K562 (cell line): Measurements from ENCODE around the gene DSTYK. TPM values are rescaled to one million over a fixed set of nuclear protein-coding genes. Genes with fewer than 3 reads are reported as not detected.

Source experiments
- ATAC-seq: fragments of 200-7000 bp; cut with Tn5 transposase; 3 replicates; pipeline ENCODE4 v1.9.1; 2020; ENCODE audit warnings: moderate library complexity
- BruUV-seq: library from RNA; stranded (reverse); fragments of 400-500 nt; replicated peaks from 2 replicates; lab custom pipeline; 2021; lab: Mats Ljungman, UMichigan
- CTCF ChIA-PET: fragments of 300-600 bp; formaldehyde crosslinking; extraction: SDS; loops from one replicate; lab custom pipeline; 2021; ENCODE audit warnings: low intra/inter-chr PET ratio; lab: Yijun Ruan, JAX
- POLR2A ChIA-PET: fragments of 300-600, 350-650 bp; sonication (Branson Sonifier 250); formaldehyde crosslinking; extraction: SDS; loops from one replicate; lab custom pipeline; 2021; ENCODE audit warnings: antibody characterized with exemption, inconsistent platforms; lab: Yijun Ruan, JAX
- DNase-seq, 4 experiments: peaks; one replicate each; pipeline versions ENCODE4 v3.0.0 to v3.0.0-alpha.2; 2011 to 2018; ENCODE audit warnings: low spot score in 3 of 4, mixed read lengths in 3 of 4; ENCODE audit errors: extremely low read depth in 1 of 4
- FAIRE-seq: peaks from 2 replicates; lab custom pipeline; 2011; peaks lifted over from hg19 to GRCh38; lab: Jason Lieb, UNC
- H2AFZ ChIP-seq: 2 replicates; pipeline ENCODE4 v1.6.0; 2011; ENCODE audit warnings: low read depth, low read length, control low read depth, inconsistent platforms
- H3K27ac ChIP-seq: fragments of 200-600 bp; 3 replicates; pipeline ENCODE4 v1.8.0; 2011; ENCODE audit warnings: low read depth, mild to moderate bottlenecking, control low read depth, inconsistent platforms, low read length, moderate library complexity, mixed read lengths; ENCODE audit errors: extremely low read depth
- H3K27me3 ChIP-seq, 2 experiments: fragments of 300-600 bp in 1 of 2; 2 replicates in 1 of 2; 3 replicates in 1 of 2; pipeline versions ENCODE4 v1.6.0 to v1.8.0; 2011; ENCODE audit warnings: inconsistent platforms in 2 of 2, low read length in 2 of 2, mild to moderate bottlenecking in 1 of 2, mixed read lengths in 1 of 2, moderate library complexity in 1 of 2; ENCODE audit not compliant: control insufficient read depth in 2 of 2, insufficient read depth in 2 of 2
- H3K36me3 ChIP-seq: fragments of 300-600 bp; 3 replicates; pipeline ENCODE4 v1.8.0; 2011; ENCODE audit warnings: mild to moderate bottlenecking, low read length, inconsistent platforms; ENCODE audit not compliant: control insufficient read depth, insufficient read depth
- H3K4me1 ChIP-seq, 2 experiments: fragments of 200-600 bp in 1 of 2; replicated peaks in 1 of 2; 2 replicates in 1 of 2; 3 replicates in 1 of 2; pipeline versions ENCODE4 v1.5.1 to v1.8.0; 2011; ENCODE audit warnings: inconsistent platforms in 2 of 2, low read length in 2 of 2, mild to moderate bottlenecking in 1 of 2, mixed read lengths in 1 of 2, moderate library complexity in 1 of 2; ENCODE audit not compliant: control insufficient read depth in 2 of 2, insufficient read depth in 2 of 2
- H3K4me2 ChIP-seq: 2 replicates; pipeline ENCODE4 v1.6.1; 2011; ENCODE audit warnings: low read length, control low read depth, inconsistent platforms, mixed read lengths; ENCODE audit not compliant: insufficient read depth
- H3K4me3 ChIP-seq: fragments of 200-600 bp; sonication (generic), shearing (Covaris generic); 2 replicates; pipeline ENCODE4 v1.5.1; 2016; ENCODE audit warnings: control low read depth, inconsistent platforms
- H3K79me2 ChIP-seq: fragments of 200-600 bp; 3 replicates; pipeline ENCODE4 v1.8.0; 2011; ENCODE audit warnings: low read length, inconsistent platforms; ENCODE audit not compliant: control insufficient read depth, insufficient read depth
- H3K9ac ChIP-seq, 2 experiments: 2 replicates each; pipeline versions ENCODE4 v1.6.0 to v1.6.1; 2011; ENCODE audit warnings: low read depth in 2 of 2, low read length in 2 of 2, control low read depth in 1 of 2, inconsistent platforms in 1 of 2, mild to moderate bottlenecking in 1 of 2, mixed read lengths in 1 of 2; ENCODE audit not compliant: insufficient read depth in 1 of 2
- H3K9me1 ChIP-seq: one replicate; pipeline ENCODE4 v1.6.0; 2011; ENCODE audit warnings: inconsistent platforms, mild to moderate bottlenecking, low read length, moderate library complexity; ENCODE audit not compliant: control insufficient read depth, insufficient read depth
- H3K9me3 ChIP-seq: replicated peaks from 2 replicates; pipeline ENCODE4 v1.5.1; 2011; ENCODE audit warnings: low read depth, low read length, inconsistent platforms; ENCODE audit not compliant: control insufficient read depth, insufficient read depth
- H4K20me1 ChIP-seq: replicated peaks from 2 replicates; pipeline ENCODE4 v1.6.1; 2011; ENCODE audit warnings: low read length, inconsistent platforms, mixed read lengths; ENCODE audit not compliant: control insufficient read depth, insufficient read depth
- AFF1 ChIP-seq, 2 experiments: fragments of 450-650 bp; IDR thresholded peaks; 2 replicates each; pipeline ENCODE4 v1.6.1; 2018; ENCODE audit warnings: mild to moderate bottlenecking in 2 of 2, low read depth in 1 of 2; ENCODE audit not compliant: partially characterized antibody in 2 of 2
- HOMEZ ChIP-seq: fragments of 250-450 bp; sonication (Bioruptor Pico); IDR thresholded peaks from 2 replicates; pipeline ENCODE4 v1.4.0; 2020; ENCODE audit warnings: mild to moderate bottlenecking, moderate library complexity
- NFIX ChIP-seq: fragments of 250-450 bp; sonication (Bioruptor Pico); IDR thresholded peaks from 2 replicates; pipeline ENCODE4 v1.4.0; 2020; ENCODE audit warnings: low read depth, mild to moderate bottlenecking, moderate library complexity
- POLR2G ChIP-seq: fragments of 200-400 bp; formaldehyde crosslinking; IDR thresholded peaks from 2 replicates; pipeline ENCODE4 v1.6.1; 2017; ENCODE audit warnings: low read depth, mild to moderate bottlenecking, antibody characterized with exemption, low read length, moderate library complexity
- THRA ChIP-seq: fragments of 450-650 bp; IDR thresholded peaks from 2 replicates; pipeline ENCODE4 v1.6.1; 2017; ENCODE audit warnings: mild to moderate bottlenecking, moderate library complexity
- ZNF121 ChIP-seq: sonication (generic); formaldehyde crosslinking; conservative IDR thresholded peaks from 2 replicates; pipeline ENCODE4 v1.8.0; 2022; ENCODE audit warnings: missing genetic modification reagents
- ZNF140 ChIP-seq: fragments of 250-450 bp; sonication (Bioruptor Pico); IDR thresholded peaks from 2 replicates; pipeline ENCODE4 v1.8.0; 2021; ENCODE audit warnings: moderate library complexity, mild to moderate bottlenecking, inconsistent platforms
- WGBS: fragments of 100-300 bp; shearing (Covaris generic); methylation state at CpG from one replicate; pipeline ENCODE4 v1.1.6; 2016; ENCODE audit warnings: low coverage, mixed read lengths; ENCODE audit not compliant: insufficient coverage; ENCODE audit errors: missing lambda C conversion rate; 5-methylcytosine and 5-hydroxymethylcytosine counted together
- in situ Hi-C: fragments of 300-500 bp; cut with MboI; formaldehyde crosslinking; loops from 4 replicates; pipeline ENCODE4 v1.15.0; 2018; ENCODE audit warnings: inconsistent platforms, mixed read lengths
- intact Hi-C: fragments of 100-400 bp; cut with micrococcal nuclease; formaldehyde crosslinking; loops from 2 replicates; pipeline ENCODE4 v1.14.2; 2022
- polyA plus RNA-seq, 8 experiments: library from polyadenylated mRNA; depleted of rRNA in 4 of 8; stranded (reverse) in 5 of 8; unstranded in 3 of 8; fragments of >200 nt; fragmentation: Nextera tagmentation in 2 of 8; fragmentation: Illumina TruSeq in 1 of 8; extraction: Ambion mirVana in 2 of 8; extraction: Trizol in 1 of 8; gene quantifications; 2 replicates each; pipeline versions ENCODE4 v1.2.1 to v1.2.3, GENCODE V29; 2011 to 2014; ENCODE audit warnings: inconsistent platforms in 1 of 8, missing spikeins in 1 of 8
- total RNA-seq, 7 experiments: library from RNA; depleted of rRNA in 6 of 7; stranded (reverse); fragments of >200 nt in 6 of 7; fragmentation: Illumina TruSeq in 2 of 7; extraction: Trizol in 2 of 7; gene quantifications; 2 replicates each; pipeline versions ENCODE4 v1.2.1 to v1.2.3, GENCODE V29; 2011 to 2021; ENCODE audit warnings: low replicate concordance in 1 of 7

The DSTYK gene
- total and polyA plus RNA-seq, 9 of the 15 experiments (the other 6 are each of a cell fraction or from before 2014, with no cell fraction given), result 4.2 to 7.1 (median 6.2) TPM

- TF ChIP-seq POLR2G, result no peak
- no peak for TF ChIP-seq THRA
- TF ChIP-seq ZNF121 (CRISPR knock-in tag), result no peak
- TF ChIP-seq AFF1 (IDR thresholded peaks at IDR 0.05; ENCODE audit: low read depth in 1 of 2, partially characterized antibody in 2 of 2), result no peak
- TF ChIP-seq HOMEZ (CRISPR knock-in tag), result no peak
- TF ChIP-seq ZNF140 (CRISPR knock-in tag), result no peak
- TF ChIP-seq NFIX (CRISPR knock-in tag), result no peak
- no peaks in the 10 kb centered on the region for H3K9me3 ChIP-seq
- 16% methylated on average over 7 of the region's 7 CpGs for WGBS
- in situ Hi-C loops, result no loop called here
- no peak overlapping the region for H3K4me2 ChIP-seq
- no peaks in the 10 kb centered on the region for H3K79me2 ChIP-seq
- H3K27me3 ChIP-seq, result peaks cover 0 to 22% of the 10 kb centered on the region in 2 experiments; a peak in 2 of 5 replicates
- no peak overlapping the region for H3K4me3 ChIP-seq
- H3K4me1 ChIP-seq, result peaks cover 23 to 27% of the 10 kb centered on the region in 2 experiments
- DNase-seq (no peak), ATAC-seq (no peak), FAIRE-seq (no peak)
- no peak overlapping the region for H2AFZ ChIP-seq
- ChIA-PET POLR2A (interaction anchor here (3.3 to 3.6 kb wide), 2 partner anchors 9 to 16 kb away, joined by 19 to 21 read pairs; partner anchors contain the start of gene TMCC2), CTCF (interaction anchor here (0.6 kb wide), 1 partner anchor 12 kb away, joined by 3 read pairs; no protein-coding TSS in a partner anchor)
- H3K9ac ChIP-seq, result no peak overlapping the region
- H3K9me1 ChIP-seq, result no peaks in the 10 kb centered on the region
- no peaks in the 10 kb centered on the region; the same call in 1 of the 2 replicates for H4K20me1 ChIP-seq
- intact Hi-C loops, result no loop called here
- no peak overlapping the region for H3K27ac ChIP-seq
- BruUV-seq, result no TSS peak
- H3K36me3 ChIP-seq, result no peaks in the 10 kb centered on the region
Observed at GRCh38 chr1:205245096-205245495, 33.6 kb upstream of the DSTYK start.
